ENCODE measurements around the gene TMEM108. TPM values are rescaled to one million over a fixed set of nuclear protein-coding genes. Genes with fewer than 3 reads are reported as not detected.

TMEM108 gene
- polyA plus RNA-seq, 1 donor from 2014 or later: 2.1 TPM

- no peak overlapping the region for H3K4me2 ChIP-seq (ENCODE audit: low read length)
- no peaks in the 10 kb centered on the region for H3K27me3 ChIP-seq (ENCODE audit: insufficient read depth, low read depth, low read length)
- no peaks in the 10 kb centered on the region for H3K36me3 ChIP-seq (ENCODE audit: insufficient read depth, low read length)
- no peak overlapping the region for H3K27ac ChIP-seq (ENCODE audit: low read length)
- no peaks in the 10 kb centered on the region for H3K79me2 ChIP-seq (replicated peaks; ENCODE audit: insufficient read depth, low read length)
- no peaks in the 10 kb centered on the region for H3F3A ChIP-seq (ENCODE audit: insufficient read depth, low read length, poor library complexity, severe bottlenecking)
- H3K4me3 ChIP-seq (ENCODE audit: low read length): no peak overlapping the region
- no peaks in the 10 kb centered on the region for H3K9me3 ChIP-seq (ENCODE audit: low read length)
- no peak overlapping the region for H3K9ac ChIP-seq (ENCODE audit: low read length)
- no peaks in the 10 kb centered on the region for H3K9me2 ChIP-seq (ENCODE audit: insufficient read depth, low read length)
- H2AFZ ChIP-seq (ENCODE audit: low read depth, low read length): no peak overlapping the region
- no peaks in the 10 kb centered on the region for H4K20me1 ChIP-seq (ENCODE audit: insufficient read depth)
- TF ChIP-seq MXI1 (conservative IDR thresholded peaks at IDR 0.05; ENCODE audit: poor library complexity, severe bottlenecking) (no peak), CTCF (IDR thresholded peaks at IDR 0.05; ENCODE audit: poor library complexity, severe bottlenecking) (no peak), RAD21 (conservative IDR thresholded peaks at IDR 0.05) (no peak), SMC3 (conservative IDR thresholded peaks at IDR 0.05; ENCODE audit: poor library complexity) (no peak), TAF1 (IDR thresholded peaks at IDR 0.05; ENCODE audit: low read depth) (no peak), POLR2AphosphoS5 (IDR thresholded peaks at IDR 0.05) (no peak), EP300 (conservative IDR thresholded peaks at IDR 0.05; ENCODE audit: poor library complexity, severe bottlenecking) (no peak), REST (IDR thresholded peaks at IDR 0.05; ENCODE audit: borderline replicate concordance) (no peak), EZH2 (IDR thresholded peaks at IDR 0.05; ENCODE audit: borderline replicate concordance, insufficient read depth, low read length, poor library complexity, severe bottlenecking) (no peak)
Observed at GRCh38 chr3:133050891-133051290, 12.7 kb downstream of the TMEM108 start.

- H3F3A ChIP-seq (ENCODE audit: insufficient read depth, low read length, poor library complexity, severe bottlenecking): no peaks in the 10 kb centered on the region
- H2AFZ ChIP-seq (ENCODE audit: low read depth, low read length): no peak overlapping the region
- H3K4me2 ChIP-seq (ENCODE audit: low read length): no peak overlapping the region
- no peak overlapping the region for H3K9ac ChIP-seq (ENCODE audit: low read length)
- H3K4me3 ChIP-seq (ENCODE audit: low read length): no peak overlapping the region
- H4K20me1 ChIP-seq (ENCODE audit: insufficient read depth): no peaks in the 10 kb centered on the region
- H3K79me2 ChIP-seq (replicated peaks; ENCODE audit: insufficient read depth, low read length): no peaks in the 10 kb centered on the region
- no peaks in the 10 kb centered on the region for H3K27me3 ChIP-seq (ENCODE audit: insufficient read depth, low read depth, low read length)
- no peak for TF ChIP-seq CTCF (IDR thresholded peaks at IDR 0.05; ENCODE audit: poor library complexity, severe bottlenecking)
- TF ChIP-seq REST (IDR thresholded peaks at IDR 0.05; ENCODE audit: borderline replicate concordance): no peak
- no peaks in the 10 kb centered on the region for H3K9me3 ChIP-seq (ENCODE audit: low read length)
- no peak overlapping the region for H3K27ac ChIP-seq (ENCODE audit: low read length)
- no peaks in the 10 kb centered on the region for H3K36me3 ChIP-seq (ENCODE audit: insufficient read depth, low read length)
- H3K9me2 ChIP-seq (ENCODE audit: insufficient read depth, low read length): no peaks in the 10 kb centered on the region
Observed at GRCh38 chr3:133053532-133053931, 15.3 kb downstream of the TMEM108 start.

All from neural cell (in vitro differentiated cells).